AG10803 (cell line): ENCODE data around the gene PDE4DIP.
"Not testable (repeated sequence)": the region's sequence is repeated elsewhere in the genome, so short reads cannot be mapped to it uniquely, and the experiment has no call there.

Source experiments
- DNase-seq: peaks from one replicate; pipeline ENCODE4 v3.0.0; 2010; ENCODE audit warnings: low read depth
- H3K4me3 ChIP-seq: 2 replicates; pipeline ENCODE4 v1.5.1; 2011; ENCODE audit warnings: mild to moderate bottlenecking, low read length, control low read depth

The PDE4DIP gene

DNA sequence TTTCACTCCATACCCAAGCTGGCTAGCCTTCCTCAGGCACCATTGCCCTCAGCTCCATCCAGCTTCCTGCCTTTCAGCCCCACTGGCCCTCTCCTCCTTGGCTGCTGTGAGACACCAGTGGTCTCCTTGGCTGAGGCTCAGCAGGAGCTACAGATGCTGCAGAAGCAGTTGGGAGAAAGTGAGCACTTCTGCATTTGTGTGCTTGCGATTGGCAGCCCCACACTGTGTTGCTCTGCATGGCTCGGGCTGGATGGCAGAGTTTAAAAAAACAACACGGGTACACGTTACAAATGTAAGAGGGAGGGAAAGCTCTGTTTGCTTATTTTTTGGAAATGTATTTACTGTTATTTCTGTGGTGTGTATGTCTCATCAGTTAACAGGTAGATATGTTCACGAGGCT is 168.4 kb downstream of the PDE4DIP start:
- not testable (repeated sequence) for H3K4me3 ChIP-seq, DNase-seq

DNA sequence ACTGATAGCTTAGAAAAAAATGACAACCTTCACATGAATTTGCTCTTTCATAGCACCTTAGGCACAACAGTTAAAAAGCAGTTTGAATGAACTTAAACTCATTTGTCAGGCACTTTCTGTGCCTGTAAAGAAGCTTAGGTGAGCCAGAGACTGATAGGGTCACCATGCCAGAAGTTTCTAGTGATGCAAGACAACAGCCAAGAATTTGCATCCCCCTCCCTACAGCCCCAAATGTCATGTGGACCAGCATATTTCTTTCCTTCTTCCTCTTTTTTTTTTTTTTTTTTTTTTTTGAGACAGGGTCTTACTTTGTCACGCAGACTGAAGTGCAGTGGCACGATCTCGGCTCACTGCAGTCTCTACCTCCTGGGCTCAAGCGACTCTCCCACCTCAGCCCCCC is 169.3 kb downstream of the PDE4DIP start:
- DNase-seq, H3K4me3 ChIP-seq: not testable (repeated sequence)

DNA sequence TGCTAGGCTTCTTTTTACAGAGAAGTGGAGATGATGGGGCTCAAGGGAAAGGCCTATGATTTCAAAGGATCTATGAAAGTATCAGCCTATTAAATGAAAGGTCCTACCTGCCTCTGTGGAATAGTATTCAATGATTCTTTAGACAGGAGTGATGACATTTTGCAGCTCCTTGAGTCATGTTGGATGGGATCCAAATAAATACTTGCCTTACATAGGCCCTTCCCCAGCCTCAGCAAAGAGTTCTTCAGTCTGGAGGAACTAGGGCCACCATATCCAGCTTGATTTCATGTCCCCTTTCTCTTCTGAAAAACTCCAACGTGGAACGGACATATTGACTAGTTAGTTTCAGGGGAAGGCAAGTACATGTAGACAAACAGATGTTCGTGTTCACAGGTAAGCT is 171.3 kb downstream of the PDE4DIP start:
- not testable (repeated sequence) for H3K4me3 ChIP-seq, DNase-seq

DNA sequence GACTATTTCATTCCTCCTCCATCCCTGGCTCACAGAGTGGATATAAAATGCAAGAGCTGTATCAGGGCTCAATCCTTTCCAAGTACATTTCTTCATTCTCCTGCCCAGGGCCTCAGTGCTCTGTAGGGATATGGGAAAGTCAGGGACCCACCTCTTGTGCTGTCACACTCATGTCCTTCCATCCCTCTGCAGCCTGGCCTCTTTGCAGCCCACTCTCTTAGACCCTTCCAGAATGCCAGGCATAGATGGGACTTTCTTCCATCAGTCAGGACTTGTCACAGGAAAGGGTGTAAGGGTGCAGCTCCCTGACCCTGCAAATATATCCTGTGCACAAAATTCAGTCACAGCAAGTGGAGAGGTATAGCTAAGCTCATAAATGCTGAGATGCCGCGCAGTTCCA is 172.4 kb downstream of the PDE4DIP start:
- DNase-seq, H3K4me3 ChIP-seq: not testable (repeated sequence)

DNA sequence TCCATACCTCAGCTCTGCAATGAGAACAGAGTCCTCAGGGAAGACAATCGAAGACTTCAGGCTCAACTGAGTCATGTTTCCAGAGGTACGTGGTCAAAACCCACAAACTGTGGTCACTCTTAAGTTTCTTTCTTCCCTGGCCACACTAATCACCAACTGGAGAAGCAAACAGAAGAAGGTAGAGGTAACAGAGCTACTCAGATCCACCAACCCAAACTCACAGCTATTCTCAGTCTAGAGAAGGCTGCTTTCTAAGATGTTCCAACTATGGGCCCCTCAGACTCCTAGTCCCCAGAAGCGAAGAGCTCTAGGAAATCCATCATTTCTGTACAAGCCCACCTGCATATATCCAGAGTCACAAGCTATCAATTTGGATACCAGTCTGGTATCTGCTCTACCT is 174.3 kb downstream of the PDE4DIP start:
- H3K4me3 ChIP-seq, DNase-seq: not testable (repeated sequence)

DNA sequence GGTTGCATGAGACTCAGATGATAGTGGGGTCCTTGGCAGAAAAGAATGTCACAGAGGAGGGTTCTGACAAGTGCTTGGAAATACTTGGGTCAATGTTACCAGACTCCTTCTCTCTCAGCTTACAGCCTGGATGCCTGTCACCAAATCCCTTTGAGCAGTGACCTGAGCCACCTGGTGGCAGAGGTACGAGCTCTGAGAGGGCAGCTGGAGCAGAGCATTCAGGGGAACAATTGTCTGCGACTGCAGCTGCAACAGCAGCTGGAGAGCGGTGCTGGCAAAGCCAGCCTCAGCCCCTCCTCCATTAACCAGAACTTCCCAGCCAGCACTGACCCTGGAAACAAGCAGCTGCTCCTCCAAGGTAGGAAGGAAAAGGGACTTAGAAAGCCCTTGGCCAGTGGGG is 180.1 kb downstream of the PDE4DIP start:
- H3K4me3 ChIP-seq, DNase-seq: not testable (repeated sequence)

DNA sequence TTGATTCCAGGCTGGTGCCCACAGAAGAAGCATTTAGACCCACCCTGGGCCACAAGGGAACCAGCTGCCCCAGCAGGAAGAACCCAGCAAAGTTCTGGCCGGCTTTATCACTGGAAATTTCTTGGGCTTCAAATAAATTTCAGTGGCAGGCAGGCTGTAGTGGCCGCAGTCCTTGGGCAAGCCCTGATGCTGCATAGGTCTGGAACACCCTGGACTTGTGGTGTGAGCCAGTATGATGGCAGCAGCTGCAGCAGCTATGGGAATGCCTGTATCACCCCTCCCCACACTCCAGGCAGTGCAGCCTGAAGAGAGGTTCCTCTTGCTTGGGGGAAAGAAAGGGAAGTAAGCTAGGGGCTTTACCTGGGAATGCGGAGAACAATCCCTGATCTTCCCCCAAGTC is 189.7 kb downstream of the PDE4DIP start:
- not testable (repeated sequence) for H3K4me3 ChIP-seq, DNase-seq

DNA sequence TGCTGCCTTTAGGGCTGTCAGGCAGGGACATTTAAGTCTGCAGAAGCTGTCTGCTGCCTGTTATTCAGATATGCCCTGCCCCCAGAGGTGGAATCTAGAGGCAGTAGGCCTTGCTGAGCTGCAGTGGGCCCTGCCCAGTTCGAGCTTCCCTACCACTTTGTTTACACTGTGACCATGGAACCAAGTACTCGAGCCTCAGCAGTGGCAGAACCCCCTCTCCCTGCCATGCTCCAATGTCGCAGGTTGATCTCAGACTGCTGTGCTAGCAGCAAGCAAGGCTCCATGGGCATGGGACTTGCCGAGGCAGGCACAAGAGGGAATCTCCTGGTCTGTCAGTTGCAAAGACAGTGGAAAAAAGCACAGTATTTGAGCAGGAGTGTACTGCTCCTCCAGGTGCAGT is 198.8 kb downstream of the PDE4DIP start:
- not testable (repeated sequence) for DNase-seq, H3K4me3 ChIP-seq

DNA sequence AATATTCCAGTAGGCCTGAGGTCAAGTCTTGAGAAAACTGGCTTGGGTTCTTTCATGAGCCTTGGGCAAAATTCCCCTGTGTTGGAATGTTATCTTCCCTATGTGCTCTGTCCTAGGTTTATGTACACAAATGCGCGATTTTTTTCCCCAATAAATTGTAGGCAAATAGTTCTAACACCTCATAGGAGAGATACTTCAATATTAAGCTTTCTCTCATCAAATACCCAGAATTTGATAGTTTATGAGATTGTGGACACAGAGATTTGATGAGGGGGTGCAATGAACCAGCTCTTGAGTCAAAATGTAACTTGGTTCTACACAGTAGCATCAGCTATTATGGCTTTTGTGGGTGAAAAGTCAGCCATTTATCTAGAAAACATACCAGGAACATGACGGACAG is 220.4 kb downstream of the PDE4DIP start:
- H3K4me3 ChIP-seq, DNase-seq: not testable (repeated sequence)

DNA sequence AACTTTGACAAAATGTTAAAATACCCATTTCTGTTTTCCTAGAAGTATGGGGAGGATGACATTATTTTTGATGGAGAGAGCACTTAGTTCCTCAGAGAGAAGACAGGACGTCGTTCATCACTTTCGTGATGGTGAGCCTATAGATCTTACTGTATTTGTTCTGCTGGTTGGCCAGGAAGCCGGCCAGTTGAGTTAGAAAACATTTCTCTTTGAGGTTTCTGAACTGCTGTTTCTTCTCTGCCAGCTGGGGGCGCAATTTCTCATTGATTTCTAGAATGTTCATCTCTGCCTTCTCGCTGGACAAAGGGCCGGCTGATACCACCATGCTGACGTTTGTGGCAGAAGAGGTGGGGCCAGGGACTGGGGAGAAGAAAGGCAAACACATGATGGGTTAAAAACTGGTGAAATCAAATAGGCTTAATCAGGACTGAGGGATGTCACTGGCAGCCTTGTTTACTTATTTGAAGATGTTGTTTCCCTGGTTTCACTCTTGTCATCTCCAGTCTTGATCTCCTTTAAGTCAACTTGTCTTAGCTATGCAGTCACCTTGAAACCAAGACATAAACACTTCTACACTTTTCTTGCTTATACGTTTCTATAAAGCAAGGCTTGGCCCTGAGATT is 231.4 kb downstream of the PDE4DIP start:
- DNase-seq, H3K4me3 ChIP-seq: not testable (repeated sequence)
